Neural cell (in vitro differentiated cells): ENCODE results near the gene EPHA8.

Source experiments
- CTCF ChIP-seq: fragments of 450-650 bp; IDR thresholded peaks from 2 replicates; pipeline ENCODE4 v1.5.1; 2014; ENCODE audit warnings: antibody characterized with exemption, mild to moderate bottlenecking, moderate library complexity; ENCODE audit not compliant: poor library complexity, severe bottlenecking
- EZH2 ChIP-seq: fragments of 200-600, 300-800 bp; shearing (Covaris generic), sonication (generic); IDR thresholded peaks from 2 replicates; pipeline ENCODE4 v1.6.1; 2014; ENCODE audit warnings: antibody characterized with exemption, low read length, borderline replicate concordance, mild to moderate bottlenecking; ENCODE audit not compliant: insufficient read depth, poor library complexity, severe bottlenecking

DNA sequence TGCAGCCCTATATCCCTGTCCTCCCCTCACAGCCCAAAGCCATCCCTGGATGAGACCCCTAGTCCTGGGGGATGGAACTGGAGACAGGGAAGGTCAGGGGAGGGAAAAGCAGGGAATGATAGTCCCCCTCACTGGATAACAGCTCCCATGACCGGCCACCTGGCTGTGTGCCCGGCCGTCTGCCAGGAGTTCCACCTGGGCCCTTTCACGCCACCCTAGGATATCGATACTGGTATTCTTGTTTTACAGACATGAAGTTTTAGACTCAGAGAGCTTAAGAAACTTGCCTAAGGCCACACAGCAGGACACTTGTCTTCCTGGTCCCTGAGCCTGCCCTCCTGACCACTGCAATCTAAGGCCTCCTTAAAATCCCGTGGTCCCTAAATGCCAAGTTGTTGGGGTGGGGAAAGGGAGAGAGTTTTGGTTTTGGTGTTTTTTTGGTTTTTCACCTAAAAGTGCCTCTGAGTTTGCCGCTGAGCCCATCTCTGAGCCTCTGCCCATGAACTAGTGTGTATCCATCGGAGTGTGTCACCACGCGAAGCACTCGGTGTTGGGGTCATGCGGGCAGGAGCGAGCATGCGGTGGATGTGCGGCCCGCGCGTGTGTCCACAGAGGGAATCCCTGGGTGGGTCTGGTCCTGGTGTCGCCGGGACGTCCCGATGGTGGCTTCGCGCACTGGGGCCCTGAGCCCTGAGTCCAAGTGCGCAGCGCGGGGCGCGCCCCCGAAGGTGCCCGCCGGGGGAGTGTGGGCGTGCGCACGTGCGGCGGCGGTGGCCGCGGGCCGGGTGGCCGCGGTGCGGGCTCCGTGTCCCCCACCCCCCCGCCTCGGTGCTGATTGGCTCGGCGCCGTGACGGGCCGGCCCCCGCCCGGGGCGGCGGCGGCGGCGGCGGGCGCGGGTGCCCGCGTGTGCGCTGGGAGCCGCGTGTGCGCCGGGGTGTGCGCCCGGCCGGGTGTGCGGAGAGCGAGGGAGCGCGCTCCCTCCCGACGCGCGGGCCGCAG is at the start of gene EPHA8:
- TF ChIP-seq EZH2 (no peak), CTCF (no peak)
